Right cardiac atrium (tissue), 5 donors: ENCODE data around the gene MTHFD1L. TPM values are rescaled to one million over a fixed set of nuclear protein-coding genes. Genes with fewer than 3 reads are reported as not detected.

ENCODE experiments used
- ATAC-seq, 2 donors: fragments of 200-7000 bp; cut with Tn5 transposase; one replicate each; pipeline versions ENCODE4 v1.8.0 to v1.9.1; 2020; ENCODE audit warnings: moderate library complexity in 2 of 2, mild to moderate bottlenecking in 1 of 2
- DNase-seq, 3 donors: peaks; one replicate each; pipeline ENCODE4 v3.0.0-alpha.2; 2020
- H3K27ac ChIP-seq: one replicate; pipeline ENCODE4 v1.5.1; 2013; ENCODE audit warnings: mild to moderate bottlenecking, low read length, control low read depth, moderate library complexity
- H3K27me3 ChIP-seq: one replicate; pipeline ENCODE4 v1.6.1; 2013; ENCODE audit not compliant: control insufficient read depth, insufficient read depth
- H3K4me1 ChIP-seq: one replicate; pipeline ENCODE4 v1.6.1; 2013; ENCODE audit warnings: low read length; ENCODE audit not compliant: control insufficient read depth, insufficient read depth
- H3K4me3 ChIP-seq: one replicate; pipeline ENCODE4 v1.5.1; 2013; ENCODE audit warnings: low read length, control low read depth
- H3K9me3 ChIP-seq: one replicate; pipeline ENCODE4 v1.6.1; 2013; ENCODE audit warnings: low read length; ENCODE audit not compliant: control insufficient read depth
- WGBS: extraction: QIAGEN DNeasy Blood & Tissue Kit; methylation state at CpG from one replicate; pipeline ENCODE4 v1.1.7; 2013; 5-methylcytosine and 5-hydroxymethylcytosine counted together
- intact Hi-C, 4 donors: fragments of 100-400 bp; cut with DNase I; formaldehyde crosslinking; loops; one replicate each; pipeline versions ENCODE4 v1.11.0 to v1.14.0; 2022 to 2023
- polyA plus RNA-seq: library from polyadenylated mRNA; stranded (reverse); fragments of 200-250 nt; gene quantifications from one replicate; pipeline ENCODE4 v1.2.3, GENCODE V29; 2013
- total RNA-seq, 4 donors: library from RNA; stranded (reverse); fragmentation: NEBNext Ultra II Directional; extraction: Animal tissue kit (Norgen Biotek cat#: 25700); gene quantifications; one replicate each; pipeline ENCODE4 v1.2.1, GENCODE V29; 2021
- donor health status: healthy with polysubstance abuse.
- donor health status: DM: no; HTN: yes; CAD: no.
- donor health status: DM: no; HTN: no; CAD: no.
- donor health status: DM: no; HTN: yes; CAD: no; lungs with severe emphysema.
- donor health status: DM: yes; HTN: yes; CAD: no.

The MTHFD1L gene
- total and polyA plus RNA-seq, 5 donors: 2.4 to 18.2 (median 5.0) TPM

DNA sequence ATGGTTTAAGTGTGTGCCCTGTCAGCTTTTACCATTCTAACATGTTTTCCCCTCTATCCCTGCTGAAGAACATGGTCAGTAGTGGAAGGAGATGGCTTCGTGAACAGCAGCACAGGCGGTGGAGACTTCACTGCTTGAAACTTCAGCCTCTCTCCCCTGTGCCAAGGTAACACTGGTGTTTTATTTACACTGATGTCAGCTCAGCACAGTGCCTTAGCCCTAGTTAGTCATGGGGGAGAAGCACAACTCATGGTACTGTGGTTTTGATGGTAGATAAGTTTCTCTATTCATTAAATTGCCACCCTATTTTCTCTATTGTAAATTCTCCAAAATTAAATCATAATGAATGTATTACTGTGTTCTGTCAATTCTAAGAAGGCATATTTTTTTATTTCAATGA lies 56.6 kb downstream of the MTHFD1L start:
- intact Hi-C loops: no loop called here
- DNase-seq: no peak

DNA sequence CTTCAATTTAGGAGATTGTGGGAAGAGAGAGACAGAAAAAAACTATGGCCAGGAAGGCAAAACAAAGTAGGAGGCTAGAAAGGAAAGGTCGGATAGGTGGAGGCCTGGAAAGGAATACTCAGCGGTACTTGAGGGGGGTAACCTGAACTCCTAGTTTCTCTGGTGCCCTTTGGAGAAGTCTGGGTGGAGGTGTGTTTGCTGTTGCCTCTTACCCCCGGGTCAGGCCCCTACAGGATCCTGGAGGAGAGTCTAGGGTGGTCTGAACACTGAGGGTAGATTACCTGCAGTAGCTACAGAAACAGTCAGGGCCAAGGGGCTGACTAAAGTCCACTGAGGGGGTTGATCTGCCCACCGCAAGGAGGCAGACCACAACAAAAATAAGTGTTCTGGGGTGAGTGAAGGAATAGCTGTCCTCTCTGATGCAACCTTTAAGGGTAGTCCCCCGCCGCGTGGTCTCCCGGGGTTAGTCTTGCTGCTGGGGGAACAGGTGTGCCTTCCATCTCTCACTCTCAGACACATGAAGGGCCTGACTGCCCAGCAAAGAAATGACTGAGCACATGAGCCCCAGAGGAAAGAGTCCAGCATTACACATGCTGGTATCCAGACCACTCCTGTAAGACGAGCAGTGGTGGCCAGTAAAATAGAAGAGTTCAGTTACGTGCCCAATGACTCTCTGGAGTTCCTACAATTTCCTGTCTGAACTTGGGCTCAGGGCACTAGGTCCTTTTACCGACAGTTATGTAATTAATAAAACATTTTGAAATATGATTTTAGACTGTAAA lies 59.5 kb downstream of the MTHFD1L start:
- H3K4me3 ChIP-seq: no peak overlapping the region
- no peaks in the 10 kb centered on the region for H3K9me3 ChIP-seq
- no peaks in the 10 kb centered on the region for H3K4me1 ChIP-seq
- 80% methylated on average over 11 of the region's 11 CpGs for WGBS
- DNase-seq (peak; percentile 28 to 68 (median 58)), ATAC-seq (peak; percentile 89 to 93)
- intact Hi-C loops: no loop called here
- no peak overlapping the region for H3K27ac ChIP-seq
- no peaks in the 10 kb centered on the region for H3K27me3 ChIP-seq

More for the DNA sequence above, 56.6 kb downstream of the MTHFD1L start:
- Histone ChIP-seq H3K27ac (no peak overlapping the region), H3K4me1 (no peaks in the 10 kb centered on the region), H3K27me3 (no peaks in the 10 kb centered on the region), H3K9me3 (no peaks in the 10 kb centered on the region), H3K4me3 (no peak overlapping the region)
- WGBS: 96% methylated on average over 2 of the region's 2 CpGs
- ATAC-seq: no peak

DNA sequence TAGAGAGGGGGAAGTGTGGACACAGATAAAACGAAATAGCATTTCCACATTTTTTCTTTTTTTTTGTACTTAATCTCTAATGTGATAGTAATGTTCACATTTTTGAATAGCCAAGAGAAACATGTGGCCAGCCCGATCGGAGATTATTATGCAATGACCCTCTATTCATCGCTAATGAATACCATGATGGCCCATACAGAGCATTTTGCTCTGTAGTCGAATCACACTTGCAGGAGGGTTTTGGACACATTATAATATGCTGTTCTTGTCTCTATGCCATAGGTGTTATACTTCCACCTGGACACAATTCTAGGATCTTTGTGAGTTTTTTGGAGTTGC lies 60.1 kb downstream of the MTHFD1L start:
- Histone ChIP-seq H3K27me3 (no peaks in the 10 kb centered on the region), H3K4me1 (no peaks in the 10 kb centered on the region), H3K27ac (no peak overlapping the region), H3K9me3 (no peaks in the 10 kb centered on the region), H3K4me3 (no peak overlapping the region)
- WGBS: 46% methylated on average over 5 of the region's 5 CpGs
- ATAC-seq (peak in 1 of 2 donors; percentile 89), DNase-seq (no peak)
- intact Hi-C loops: no loop called here

DNA sequence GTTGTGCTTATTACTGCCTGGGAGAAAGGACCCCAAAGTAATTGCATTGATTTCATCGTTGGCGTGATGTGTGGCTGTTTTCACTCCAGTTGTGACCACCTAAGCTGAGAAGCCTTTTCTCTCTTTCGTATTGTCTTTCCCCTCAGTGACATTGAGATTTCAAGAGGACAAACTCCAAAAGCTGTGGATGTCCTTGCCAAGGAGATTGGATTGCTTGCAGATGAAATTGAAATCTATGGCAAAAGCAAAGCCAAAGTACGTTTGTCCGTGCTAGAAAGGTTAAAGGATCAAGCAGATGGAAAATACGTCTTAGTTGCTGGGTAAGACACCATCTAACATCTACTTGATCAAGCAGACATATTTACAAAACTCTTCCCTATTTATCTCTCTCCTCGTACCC lies 60.5 kb downstream of the MTHFD1L start:
- Histone ChIP-seq H3K4me1 (no peaks in the 10 kb centered on the region), H3K27me3 (no peaks in the 10 kb centered on the region), H3K27ac (peak overlapping the region; percentile 52), H3K9me3 (no peaks in the 10 kb centered on the region), H3K4me3 (no peak overlapping the region)
- WGBS: 62% methylated on average over 7 of the region's 7 CpGs
- ATAC-seq (no peak), DNase-seq (no peak)
- intact Hi-C loops: no loop called here

DNA sequence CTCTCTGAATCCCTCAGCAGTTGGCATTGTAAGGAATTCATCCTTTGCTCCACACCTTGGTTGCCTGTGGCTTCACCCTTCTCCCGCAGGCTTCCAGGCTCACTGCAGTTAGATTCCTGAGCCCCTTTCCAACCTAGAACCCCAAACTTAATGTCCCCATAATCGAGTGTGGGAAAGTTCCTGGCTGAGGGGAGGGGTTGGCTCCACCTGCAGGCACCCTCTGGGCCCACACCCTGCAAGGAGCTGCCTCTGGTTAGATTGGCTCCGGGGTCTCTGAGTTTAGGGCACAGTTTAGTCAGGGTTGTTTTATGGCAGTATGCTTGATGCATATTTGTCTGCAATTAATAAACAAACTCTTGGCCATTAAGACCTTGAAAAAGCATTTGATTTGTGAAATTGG lies 63.4 kb downstream of the MTHFD1L start:
- H3K27ac ChIP-seq: no peak overlapping the region
- 86% methylated on average over 3 of the region's 3 CpGs for WGBS

DNA sequence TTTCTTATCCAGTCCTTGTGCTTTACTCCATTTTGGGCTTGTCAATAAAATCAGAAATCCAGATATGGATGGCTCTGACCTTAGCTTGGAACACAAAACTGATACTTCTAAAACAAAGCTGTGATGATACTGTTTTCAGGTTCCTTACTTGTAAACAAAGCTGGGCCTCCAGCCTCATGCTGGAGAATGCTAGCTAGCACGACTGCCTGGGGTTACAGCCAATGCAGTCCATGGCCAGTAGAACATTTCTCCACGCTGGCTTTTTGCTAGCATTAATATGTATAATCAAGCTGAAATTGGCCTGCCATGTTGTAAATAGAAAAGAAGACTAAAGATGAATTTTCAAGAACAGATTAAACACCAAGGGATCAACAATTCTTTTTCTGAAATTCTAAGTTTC lies 63.9 kb downstream of the MTHFD1L start:
- Histone ChIP-seq H3K27me3 (no peaks in the 10 kb centered on the region), H3K9me3 (no peaks in the 10 kb centered on the region), H3K4me3 (no peak overlapping the region), H3K4me1 (no peaks in the 10 kb centered on the region), H3K27ac (no peak overlapping the region)
- intact Hi-C loops: no loop called here
- no peak for ATAC-seq
- DNase-seq: peak in 1 of 3 donors; percentile 58
- WGBS: 54% methylated on average over 2 of the region's 2 CpGs

More for the DNA sequence above, 63.4 kb downstream of the MTHFD1L start:
- H3K4me3 ChIP-seq: no peak overlapping the region
- no peaks in the 10 kb centered on the region for H3K4me1 ChIP-seq
- no peaks in the 10 kb centered on the region for H3K9me3 ChIP-seq
- no peak for ATAC-seq
- H3K27me3 ChIP-seq: no peaks in the 10 kb centered on the region
- no peak for DNase-seq
- intact Hi-C loops: no loop called here

DNA sequence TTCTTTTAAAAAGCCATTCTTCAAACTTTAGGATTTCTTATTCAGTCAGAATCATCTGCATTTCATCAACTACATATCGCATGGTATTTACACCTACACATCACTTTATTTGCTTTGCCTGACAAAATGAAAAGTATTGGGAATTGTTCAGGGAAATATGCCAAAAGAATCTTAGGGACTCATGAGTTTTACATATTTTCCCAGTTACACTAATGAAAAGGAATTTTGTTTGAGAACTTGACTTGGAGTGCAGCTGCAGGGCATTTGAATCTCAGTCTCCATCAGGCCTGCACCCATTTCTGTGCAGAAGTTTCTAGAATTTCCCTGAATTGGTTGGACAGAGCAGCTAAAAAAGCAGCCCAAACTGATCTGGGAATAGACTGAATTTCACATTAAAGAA lies 65.3 kb downstream of the MTHFD1L start:
- 57% methylated on average over 1 of the region's 1 CpG for WGBS
- no peak overlapping the region for H3K27ac ChIP-seq
- ATAC-seq (no peak), DNase-seq (no peak)
- H3K9me3 ChIP-seq: no peaks in the 10 kb centered on the region
- no peaks in the 10 kb centered on the region for H3K4me1 ChIP-seq
- H3K27me3 ChIP-seq: no peaks in the 10 kb centered on the region
- H3K4me3 ChIP-seq: no peak overlapping the region
- intact Hi-C loops: no loop called here

DNA sequence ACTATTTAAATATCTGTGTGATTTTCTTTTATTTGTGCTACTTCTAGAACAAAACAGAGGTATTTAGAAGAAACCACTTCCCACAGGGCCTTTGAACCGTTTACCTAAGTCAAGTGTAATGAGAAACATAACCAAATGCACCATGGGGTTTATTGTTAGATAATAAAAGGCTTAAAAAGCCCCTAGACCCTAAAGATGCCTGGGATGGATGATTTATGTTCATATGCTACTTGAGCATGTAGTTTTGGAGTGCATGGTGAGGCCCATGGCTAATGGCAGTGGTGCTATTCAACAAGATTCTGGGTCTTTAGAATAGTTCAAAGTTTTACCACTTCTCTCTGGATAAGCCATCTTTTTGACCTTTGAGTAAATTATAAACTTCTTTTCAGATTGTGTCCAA lies 65.9 kb downstream of the MTHFD1L start:
- ATAC-seq: no peak
- H3K4me1 ChIP-seq: no peaks in the 10 kb centered on the region
- no peak for DNase-seq
- no peaks in the 10 kb centered on the region for H3K27me3 ChIP-seq
- intact Hi-C loops: no loop called here
- WGBS: 73% methylated on average over 1 of the region's 1 CpG
- no peak overlapping the region for H3K4me3 ChIP-seq
- no peak overlapping the region for H3K27ac ChIP-seq
- H3K9me3 ChIP-seq: no peaks in the 10 kb centered on the region

DNA sequence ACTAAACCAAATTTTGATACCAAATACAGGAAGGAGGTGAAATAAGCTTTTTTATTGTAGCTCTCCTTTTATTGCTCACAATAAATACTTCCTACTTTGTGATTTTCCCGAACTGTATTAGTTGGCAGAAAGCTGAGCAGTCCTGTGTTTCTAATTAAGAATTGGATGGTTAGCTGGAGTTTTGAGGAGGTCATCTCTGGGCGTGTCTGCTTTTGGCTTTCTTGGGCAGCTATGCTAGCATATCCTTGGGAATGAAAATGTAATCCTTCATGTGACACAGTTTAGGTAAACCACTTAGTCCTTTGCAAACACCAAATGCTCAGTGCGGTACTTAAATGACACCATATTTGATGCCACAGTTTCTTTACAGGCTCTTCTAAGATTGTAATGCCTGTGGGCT lies 67.5 kb downstream of the MTHFD1L start:
- Histone ChIP-seq H3K4me3 (no peak overlapping the region), H3K27ac (no peak overlapping the region), H3K9me3 (no peaks in the 10 kb centered on the region), H3K27me3 (no peaks in the 10 kb centered on the region), H3K4me1 (no peaks in the 10 kb centered on the region)
- DNase-seq: no peak
- 61% methylated on average over 3 of the region's 3 CpGs for WGBS
- intact Hi-C loops: no loop called here
- peak in 1 of 2 donors; percentile 20 for ATAC-seq

DNA sequence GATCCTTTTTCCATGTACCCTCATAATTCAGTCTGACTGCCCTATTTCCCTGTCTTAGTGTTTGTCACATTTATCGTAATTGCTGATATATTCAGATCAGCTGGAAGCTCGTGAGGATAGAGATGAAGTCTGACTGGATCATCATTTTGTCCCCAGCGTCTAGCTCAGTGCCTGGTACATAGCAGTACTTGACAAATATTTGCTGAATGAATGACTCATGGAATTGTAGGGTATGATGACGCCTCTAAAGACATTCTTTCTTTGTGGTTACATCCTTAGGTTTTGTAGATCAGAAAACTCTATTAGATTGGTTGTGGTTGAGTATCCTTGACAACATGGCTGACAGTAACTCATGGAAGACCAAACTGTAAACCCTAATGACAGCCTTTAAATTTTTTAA lies 68.9 kb downstream of the MTHFD1L start:
- intact Hi-C loops: no loop called here

DNA sequence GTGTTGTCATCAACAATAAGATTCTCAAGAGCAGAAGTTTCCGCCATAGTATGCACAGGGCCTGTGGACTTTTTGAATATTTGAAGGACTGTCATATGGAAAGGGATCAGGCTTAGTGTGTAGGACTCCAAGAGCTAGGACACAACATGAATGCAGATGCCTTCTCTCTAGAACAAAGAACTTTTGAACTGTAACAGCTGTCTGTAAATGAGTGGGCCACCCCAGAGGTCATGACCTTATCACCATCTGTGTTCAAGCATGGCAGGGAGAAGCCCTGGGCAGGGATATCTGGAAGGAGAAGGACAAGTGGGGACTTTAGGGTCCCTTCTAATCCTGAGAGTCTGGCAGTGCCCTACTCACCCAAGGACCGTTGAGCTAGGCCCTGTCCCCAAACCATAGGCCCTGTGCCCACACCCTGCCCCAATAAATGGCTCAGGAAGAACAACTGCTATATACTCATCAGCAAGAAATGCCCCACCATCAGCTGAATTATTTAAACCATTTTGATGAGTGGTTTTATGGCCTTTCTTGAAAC lies 70.6 kb downstream of the MTHFD1L start:
- Histone ChIP-seq H3K27ac (no peak overlapping the region), H3K4me1 (no peaks in the 10 kb centered on the region), H3K27me3 (no peaks in the 10 kb centered on the region), H3K4me3 (no peak overlapping the region), H3K9me3 (no peaks in the 10 kb centered on the region)
- 98% methylated on average over 2 of the region's 2 CpGs for WGBS
- ATAC-seq (no peak), DNase-seq (no peak)
- intact Hi-C loops: loop anchor here in 1 of 4 donors (2.0 kb wide), 1 partner anchor 43 kb away; no protein-coding TSS in a partner anchor

More for the DNA sequence above, 68.9 kb downstream of the MTHFD1L start:
- Histone ChIP-seq H3K27ac (no peak overlapping the region), H3K27me3 (no peaks in the 10 kb centered on the region), H3K4me3 (no peak overlapping the region), H3K4me1 (no peaks in the 10 kb centered on the region), H3K9me3 (no peaks in the 10 kb centered on the region)
- ATAC-seq (no peak), DNase-seq (no peak)
- WGBS: 95% methylated on average over 4 of the region's 4 CpGs
